OCI-LY3 (cell line): Measurements from ENCODE around the gene EMC1.

Experiments
- CTCF ChIP-seq: fragments of 200-600, 300-600 bp; sonication (generic); IDR thresholded peaks from 2 replicates; pipeline ENCODE4 v1.5.1; 2014; ENCODE audit warnings: antibody characterized with exemption, low read length, low read depth
- EZH2phosphoT487 ChIP-seq: fragments of 200-600 bp; shearing (Covaris generic); IDR thresholded peaks from 2 replicates; pipeline ENCODE4 v1.6.1; 2018; ENCODE audit warnings: antibody characterized with exemption, mixed run types, low read depth

GRCh38 chr1:19250629-19251304 lies 557 bp downstream of the EMC1 start:
- TF ChIP-seq CTCF (no peak), EZH2phosphoT487 (no peak)
